Daoy (cell line): ENCODE results near the gene LRRC31. TPM values are rescaled to one million over a fixed set of nuclear protein-coding genes. Genes with fewer than 3 reads are reported as not detected.

Experiments
- DNase-seq: peaks from one replicate; pipeline ENCODE4 v3.0.0-alpha.2; 2015; ENCODE audit warnings: low read depth
- total RNA-seq: library from RNA; depleted of rRNA; stranded (reverse); fragments of >200 nt; shearing (Covaris generic); gene quantifications from 2 replicates; pipeline ENCODE4 v1.2.3, GENCODE V29; 2014; rRNA removed

The LRRC31 gene
- total RNA-seq, 1 experiment from 2014 or later: not detected

GRCh38 chr3:169813278-169813677 lies 56.5 kb downstream of the LRRC31 start:
- no peak for DNase-seq

- DNase-seq: peak; percentile 91
Measured at GRCh38 chr3:169812332-169813235, 57.2 kb downstream of the LRRC31 start, which contains the start of the genes LRRC34 and LRRIQ4. LRRC34 (minus strand) TSS chr3:169812904; CDS start chr3:169812548, 356 bp downstream. LRRIQ4 (plus strand) TSS chr3:169812870; CDS start chr3:169821922, 9,052 bp downstream.

DNA sequence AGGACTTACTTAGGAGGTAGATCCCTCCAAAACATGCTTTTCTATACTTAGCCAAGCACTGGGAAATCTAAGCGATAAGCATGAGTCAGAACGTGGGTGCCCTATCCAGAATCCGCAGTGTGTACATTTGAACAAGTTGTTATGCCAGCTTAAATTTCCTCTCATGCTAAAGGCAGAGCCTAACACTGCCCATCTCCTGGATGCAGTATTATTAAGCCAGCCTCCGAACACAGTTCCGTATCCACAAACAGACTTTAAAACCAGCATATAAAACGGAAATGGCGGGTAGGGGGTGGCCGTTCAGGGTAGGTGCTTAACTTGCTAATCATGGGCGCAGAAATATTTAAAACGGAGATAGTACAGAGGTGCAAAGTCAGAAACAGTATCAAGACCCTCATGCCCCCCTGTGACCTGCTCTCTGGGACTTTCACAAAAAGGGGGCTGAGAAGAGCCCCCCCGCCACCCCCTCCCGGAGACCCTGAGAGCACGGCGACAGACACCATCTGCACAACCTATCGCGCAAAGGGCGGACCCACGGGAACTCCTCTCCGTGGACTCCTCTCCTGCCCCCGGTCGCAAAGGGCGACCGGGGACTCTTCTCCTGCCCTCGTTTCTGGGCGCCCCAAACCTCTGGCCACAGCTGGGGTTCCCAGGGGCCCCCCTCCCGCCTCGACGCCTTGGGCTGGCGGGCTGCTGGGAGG lies 58.0 kb downstream of the LRRC31 start:
- DNase-seq: peak; percentile 78

DNA sequence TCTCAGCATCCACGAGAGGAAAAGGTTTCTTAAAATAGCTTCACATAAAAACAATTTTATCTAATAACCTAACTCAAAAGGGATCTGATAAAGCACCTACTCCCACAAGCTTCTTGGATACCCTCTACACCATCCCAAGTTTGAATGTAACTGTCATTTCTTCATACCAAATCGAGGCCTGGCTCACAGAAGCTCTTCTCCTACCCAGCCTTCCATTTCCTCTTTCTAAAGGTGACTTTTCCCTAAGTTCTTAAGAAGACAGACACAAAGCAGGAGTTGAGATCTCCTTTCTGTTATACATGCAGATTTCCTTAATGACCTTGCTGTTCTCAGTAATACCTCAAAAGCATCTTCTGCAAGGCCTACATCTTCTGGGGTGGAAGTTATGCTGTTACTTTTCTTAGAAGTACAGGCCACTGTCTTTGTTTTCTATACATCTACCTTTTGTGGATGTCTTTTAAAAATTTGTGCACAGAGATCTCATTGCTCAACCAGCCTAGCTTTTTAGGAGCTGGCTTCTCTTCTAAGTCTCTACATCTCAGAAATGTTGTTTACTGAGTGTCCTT lies 60.4 kb downstream of the LRRC31 start:
- DNase-seq: no peak

DNA sequence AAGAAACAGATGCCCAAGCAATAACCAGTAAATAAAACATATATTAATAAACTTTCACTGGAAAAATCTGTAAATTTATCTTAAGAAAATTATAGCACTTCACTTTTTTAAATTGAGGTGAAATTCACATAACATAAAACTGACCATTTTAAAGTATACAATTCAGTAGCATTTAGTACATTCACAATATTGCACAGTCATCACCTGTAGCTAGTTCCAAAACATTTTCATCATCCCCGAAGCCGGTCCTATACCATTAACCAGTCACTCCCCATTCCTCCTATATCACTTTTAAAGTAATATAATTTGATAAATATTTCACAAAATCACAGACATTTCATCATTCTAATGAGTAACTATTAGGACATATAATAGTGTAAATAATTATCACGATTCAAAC lies 65.1 kb downstream of the LRRC31 start:
- no peak for DNase-seq

GRCh38 chr3:169792359-169792758 lies 77.4 kb downstream of the LRRC31 start:
- no peak for DNase-seq

- peak; percentile 3 for DNase-seq
Measured at GRCh38 chr3:169790687-169791429, 78.9 kb downstream of the LRRC31 start.

DNA sequence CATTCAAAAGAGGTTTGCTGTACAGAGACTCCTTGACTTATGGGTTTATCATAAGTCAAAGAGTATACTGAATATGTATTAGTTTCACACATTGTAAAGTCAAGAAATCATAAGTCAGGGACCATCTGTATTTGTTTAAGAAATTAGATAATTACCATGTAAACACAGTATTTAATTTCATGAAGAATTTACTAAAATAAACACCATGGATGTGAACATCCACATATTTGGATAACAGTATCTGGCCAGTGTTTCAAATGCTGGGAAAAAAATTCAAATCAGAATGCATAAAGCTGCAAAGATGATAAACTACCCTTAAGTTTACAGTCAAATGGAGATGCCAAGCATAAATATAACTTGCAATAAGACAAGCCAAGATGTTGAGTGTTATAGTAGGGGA lies 79.5 kb downstream of the LRRC31 start:
- DNase-seq: no peak

Other genes starting within 250 kb of the LRRC31 start
- gene MECOM, start 206.2 kb downstream of the LRRC31 start, total RNA-seq: 7.4 and 10.0 TPM in 2 replicates
- gene TERC, start 104.9 kb downstream of the LRRC31 start, total RNA-seq: 101 and 159 TPM in 2 replicates
- not detected in 2 replicates for gene ACTRT3, start 100.4 kb downstream of the LRRC31 start, total RNA-seq
- gene MYNN, start 96.5 kb downstream of the LRRC31 start, total RNA-seq: 12.9 and 14.7 TPM in 2 replicates
- not detected in 2 replicates for gene LRRIQ4, start 57.1 kb downstream of the LRRC31 start, total RNA-seq
- 5.6 and 9.2 TPM in 2 replicates for gene LRRC34, start 57.0 kb downstream of the LRRC31 start, total RNA-seq
- not detected in 2 replicates for gene SAMD7, start 41.6 kb upstream of the LRRC31 start, total RNA-seq
- gene SEC62, start 96.9 kb upstream of the LRRC31 start, total RNA-seq: 11.0 and 26.2 TPM in 2 replicates
- 5.8 and 6.3 TPM in 2 replicates for gene GPR160, start 168.1 kb upstream of the LRRC31 start, total RNA-seq